ENCODE measurements around the gene CCDC122.
"Not testable (repeated sequence)": the region's sequence is repeated elsewhere in the genome, so short reads cannot be mapped to it uniquely, and the experiment has no call there.

CCDC122 gene

DNA sequence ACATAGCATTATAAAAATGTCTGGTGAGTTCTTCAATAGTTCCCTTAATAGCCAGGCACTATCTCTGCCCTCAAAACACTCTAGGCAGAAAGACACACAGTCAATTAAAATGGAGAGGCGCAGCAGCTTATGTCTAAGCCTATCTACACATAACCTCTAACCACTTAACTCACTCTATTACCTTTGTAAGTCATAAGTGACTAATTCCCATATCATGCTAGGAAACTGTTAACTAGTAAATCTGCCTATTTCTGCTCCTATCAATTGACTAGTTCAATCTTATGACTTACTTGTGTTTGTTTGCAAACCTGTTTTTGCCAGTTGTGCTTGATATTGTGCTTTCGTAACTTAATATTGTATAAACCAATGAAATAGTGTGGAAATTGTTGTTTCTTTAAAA lies 3.2 kb downstream of the CCDC122 start:
- no peak for DNase-seq

DNA sequence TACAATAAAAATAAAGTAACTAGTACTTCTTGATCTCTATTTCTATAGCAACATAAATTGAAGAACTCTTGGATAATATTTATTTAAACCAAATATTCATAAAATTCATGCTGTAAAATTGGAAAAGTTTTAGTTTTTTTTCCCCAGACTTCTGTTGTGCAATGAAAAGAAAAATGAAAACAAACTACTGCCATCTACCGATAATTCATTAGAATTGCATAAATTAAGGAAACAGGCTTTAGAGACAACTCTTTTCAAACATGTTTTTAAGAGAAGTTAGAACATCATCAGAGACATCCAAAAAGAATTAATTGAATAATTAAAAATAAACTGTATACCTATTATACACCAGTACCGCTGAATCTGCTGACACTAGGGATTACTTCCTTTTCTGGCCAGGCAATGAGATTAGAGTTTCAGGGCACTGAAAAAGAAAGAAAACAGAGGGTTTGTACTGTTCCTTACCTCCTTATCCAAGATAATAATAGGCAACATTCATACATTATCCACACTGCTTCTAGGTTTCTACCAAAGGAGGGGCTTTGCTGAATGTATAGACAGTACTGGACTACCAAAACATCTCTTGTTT lies 4.9 kb downstream of the CCDC122 start:
- no peak for DNase-seq

DNA sequence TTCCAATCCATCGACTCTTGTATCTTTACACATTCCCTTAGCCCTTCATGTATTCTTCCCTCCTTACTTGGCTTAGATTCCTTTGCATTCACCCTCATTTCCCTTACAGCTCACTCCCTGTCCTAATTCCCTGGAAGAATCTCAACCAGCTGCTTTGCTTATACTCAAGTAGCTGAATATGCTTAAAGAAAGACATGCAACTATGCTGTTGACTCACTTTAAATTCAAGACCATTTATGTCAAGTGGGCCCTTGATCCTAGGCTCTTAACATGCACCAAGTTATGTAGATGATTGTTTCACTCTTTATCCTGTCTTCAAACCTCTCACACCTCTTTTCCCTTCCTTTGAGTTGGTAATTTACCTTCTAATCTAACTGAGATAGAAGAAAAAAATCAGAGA lies 7.4 kb downstream of the CCDC122 start:
- no peak for DNase-seq

DNA sequence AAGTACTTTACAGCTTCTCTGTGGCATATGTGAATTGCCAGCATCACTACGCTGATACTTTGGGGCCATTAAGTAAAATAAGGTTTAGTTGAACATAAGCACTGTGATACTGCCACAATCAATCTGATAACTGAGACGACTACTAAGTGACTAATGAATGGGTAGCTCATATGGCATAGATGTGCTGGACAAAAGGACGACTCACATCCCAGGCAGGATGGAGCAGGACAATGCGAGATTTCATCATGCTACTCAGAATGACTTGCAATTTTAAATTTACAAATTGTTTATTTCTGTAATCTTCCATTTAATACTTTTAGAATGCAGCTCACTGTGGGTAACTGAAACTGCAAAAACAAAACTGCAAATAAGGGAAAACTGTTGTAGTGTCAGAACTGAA lies 13.6 kb downstream of the CCDC122 start:
- DNase-seq = no peak

DNA sequence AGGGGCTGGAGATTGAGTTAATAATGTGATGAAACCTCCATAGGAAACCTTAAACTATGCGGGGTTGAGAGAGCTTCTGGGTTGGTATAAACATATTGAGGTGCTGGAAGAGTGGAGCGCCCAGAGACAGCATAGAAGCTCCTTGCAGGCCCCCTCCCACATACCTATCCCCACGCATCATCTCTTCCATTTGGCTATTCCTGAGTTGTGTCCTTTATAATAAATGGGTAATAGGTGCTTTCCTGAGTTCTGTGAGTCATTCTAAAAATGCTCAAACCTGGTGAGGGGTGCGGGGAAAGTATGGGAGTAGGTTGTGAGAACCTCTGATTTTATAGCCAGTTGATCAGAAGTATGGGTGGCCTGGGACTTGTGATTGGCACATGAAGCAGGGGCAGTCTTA lies 14.6 kb downstream of the CCDC122 start:
- DNase-seq = no peak

DNA sequence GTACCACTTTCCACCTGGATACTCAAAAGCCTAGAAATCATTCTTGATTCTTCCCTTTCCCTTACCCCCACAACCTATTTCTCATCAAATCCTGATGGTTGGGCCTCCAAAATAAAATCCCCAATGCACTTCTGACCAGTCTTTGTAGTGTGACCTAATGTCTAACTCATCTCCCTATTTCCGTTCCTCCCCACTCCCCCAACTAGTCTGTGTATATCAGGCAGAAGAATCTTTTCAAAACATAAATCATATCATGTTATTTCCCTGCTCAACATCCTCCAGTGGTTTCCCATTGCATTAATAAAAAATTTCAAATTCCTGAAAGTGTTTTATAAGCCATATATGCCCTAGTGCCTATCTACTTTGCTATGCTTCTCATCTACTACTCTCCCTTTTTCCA lies 17.7 kb downstream of the CCDC122 start:
- no peak for DNase-seq

DNA sequence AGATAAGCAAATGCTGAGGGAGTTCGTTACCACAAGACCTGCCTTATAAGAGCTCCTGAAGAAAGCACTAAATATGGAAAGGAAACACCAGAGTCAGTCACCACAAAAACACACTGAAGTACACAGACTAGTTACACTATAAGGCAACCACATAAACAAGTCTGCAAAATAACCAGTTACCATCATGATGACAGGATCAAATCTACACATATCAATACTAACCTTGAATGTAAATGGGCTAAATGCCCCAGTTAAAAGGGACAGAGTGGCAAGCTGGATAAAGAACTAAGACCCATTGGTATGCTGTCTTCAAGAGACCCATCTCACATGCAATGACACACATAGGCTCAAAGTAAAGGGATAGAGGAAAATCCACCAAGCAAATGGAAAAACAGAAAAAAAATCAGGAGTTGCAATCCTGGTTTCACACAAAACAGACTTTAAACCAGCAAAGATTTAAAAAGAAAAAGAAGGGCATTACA lies 26.6 kb downstream of the CCDC122 start:
- no peak for DNase-seq

DNA sequence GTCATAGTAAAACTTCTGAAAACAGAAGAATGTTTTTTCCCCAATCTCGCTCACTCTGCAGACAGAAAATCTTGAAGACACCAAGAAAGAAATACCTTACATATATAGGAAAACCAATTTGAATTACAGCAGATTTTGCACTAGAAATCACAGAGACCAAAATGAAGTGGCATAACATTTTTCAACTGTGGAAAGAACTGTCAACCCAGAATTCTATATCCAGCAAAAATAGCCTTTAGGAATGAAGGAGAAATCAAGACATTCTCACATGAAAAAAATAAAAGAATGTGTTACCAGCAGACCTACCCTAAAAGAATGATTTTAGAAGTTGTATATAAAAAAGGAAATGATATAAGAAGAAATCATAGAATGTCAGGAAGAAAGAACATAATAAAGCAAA lies 28.7 kb downstream of the CCDC122 start:
- no peak for DNase-seq

DNA sequence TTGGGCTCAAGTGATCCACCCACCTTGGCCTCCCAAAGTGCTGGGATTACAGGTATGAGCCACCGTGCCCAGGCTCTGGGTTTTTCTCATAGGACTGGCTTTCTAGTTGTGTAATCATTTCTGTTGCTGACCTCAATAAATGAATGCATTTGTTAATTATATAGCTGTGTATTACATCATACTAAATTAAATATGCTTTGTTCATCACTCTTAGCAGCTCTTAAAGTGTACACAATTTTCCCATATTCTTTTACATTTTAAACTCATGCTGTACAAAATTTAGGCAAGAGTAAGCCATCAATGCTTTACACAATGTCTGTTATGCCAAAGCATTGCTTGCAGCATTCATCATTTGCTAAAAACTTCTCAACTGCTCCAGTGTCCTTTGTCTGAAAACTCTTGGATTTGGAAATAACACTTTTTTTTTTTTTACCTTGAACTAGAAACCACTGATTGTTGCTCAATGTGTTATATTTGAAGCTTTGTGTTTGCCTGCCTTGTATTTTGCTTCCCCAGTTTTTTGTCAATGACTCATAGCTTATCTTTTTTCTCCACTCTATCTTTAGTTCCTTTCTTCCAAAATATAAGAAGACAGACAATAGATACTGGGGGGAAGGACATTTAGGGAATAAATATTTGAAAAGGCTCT lies 31.4 kb downstream of the CCDC122 start:
- DNase-seq = no peak

DNA sequence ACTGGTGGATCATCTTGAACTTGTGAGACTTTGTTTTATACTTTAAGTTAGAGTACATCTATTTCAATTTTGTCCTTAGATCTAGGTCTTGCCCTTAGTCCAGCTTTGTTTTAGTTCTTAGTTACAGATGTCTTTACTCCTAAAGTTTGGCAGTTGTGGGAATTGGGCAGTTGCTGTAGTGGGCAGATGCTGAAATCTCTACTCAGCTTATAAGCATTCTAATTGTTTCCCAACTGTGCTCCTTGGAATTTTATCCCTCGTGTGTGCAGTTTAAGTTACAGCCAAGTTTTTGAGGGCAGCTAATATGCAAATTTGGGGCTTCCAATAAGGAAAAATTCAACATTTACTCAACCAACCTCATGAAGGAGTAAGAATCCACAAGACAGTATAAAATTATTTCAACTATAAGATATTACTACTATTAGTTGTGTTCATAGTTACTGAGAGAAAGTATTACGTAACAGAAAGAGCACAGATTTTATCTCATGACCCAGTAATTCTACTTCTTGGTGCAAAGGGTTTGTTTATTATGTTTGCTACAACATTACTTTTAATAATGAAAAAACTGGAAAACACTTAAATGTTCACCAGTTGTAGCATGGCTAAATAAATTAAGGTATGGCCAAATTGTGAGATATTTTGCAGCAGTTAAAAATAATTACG lies 32.9 kb downstream of the CCDC122 start:
- DNase-seq = no peak

DNA sequence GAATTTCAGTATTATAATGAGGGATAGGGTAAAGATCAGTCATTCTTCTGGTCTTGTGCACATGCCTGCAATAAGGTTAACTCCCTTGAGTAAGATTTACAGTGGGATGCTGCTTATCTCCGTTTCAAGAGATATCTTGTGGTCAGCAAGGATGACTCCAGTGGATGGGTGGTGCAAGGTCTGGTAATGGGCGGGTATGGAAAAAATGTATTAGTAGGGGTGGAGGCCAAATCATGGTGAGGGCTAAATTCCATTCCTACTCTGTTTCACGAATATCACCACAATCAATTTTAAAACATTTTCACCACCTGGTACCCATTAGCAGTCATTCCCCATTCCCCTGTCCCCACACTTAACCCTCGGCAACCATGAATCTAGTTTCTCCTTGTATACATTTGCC lies 40.6 kb downstream of the CCDC122 start:
- no peak for DNase-seq

DNA sequence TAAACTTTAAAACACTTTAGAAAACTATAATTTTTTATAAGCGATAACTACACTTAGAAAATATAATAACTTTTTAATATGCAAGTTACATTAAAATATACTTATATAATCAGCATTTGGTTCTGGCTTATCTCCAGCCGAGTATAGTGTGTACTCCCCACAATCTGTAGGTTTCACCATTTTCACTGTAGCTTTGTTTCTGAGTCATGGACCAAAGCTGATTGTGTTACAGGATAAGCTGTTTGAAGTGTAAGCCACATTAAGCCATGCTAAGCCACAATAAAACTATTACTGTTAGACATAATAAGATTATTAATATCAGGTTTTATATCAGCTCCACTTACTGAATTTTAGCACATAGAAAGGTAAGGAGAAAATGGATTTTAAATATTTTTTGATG lies 43.8 kb downstream of the CCDC122 start:
- no peak for DNase-seq

DNA sequence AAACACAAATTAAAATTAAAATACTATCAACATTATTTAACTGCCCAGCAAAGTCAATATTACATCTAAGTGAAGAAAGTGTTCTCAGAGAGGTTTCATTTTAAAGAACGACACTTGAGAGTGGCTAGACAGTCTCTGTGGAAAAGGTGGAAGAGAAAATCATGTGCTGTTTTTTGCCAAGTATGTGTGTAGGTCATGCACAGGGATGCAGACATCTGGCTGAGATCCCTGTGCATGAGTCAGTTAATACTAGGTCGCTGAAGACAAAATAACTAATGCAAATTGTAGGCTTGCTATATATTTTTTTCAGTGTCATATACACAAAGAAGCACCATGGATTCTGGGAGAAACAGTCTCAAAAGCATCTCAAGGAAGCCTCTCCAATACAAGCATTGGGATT lies 48.5 kb downstream of the CCDC122 start:
- DNase-seq = no peak

DNA sequence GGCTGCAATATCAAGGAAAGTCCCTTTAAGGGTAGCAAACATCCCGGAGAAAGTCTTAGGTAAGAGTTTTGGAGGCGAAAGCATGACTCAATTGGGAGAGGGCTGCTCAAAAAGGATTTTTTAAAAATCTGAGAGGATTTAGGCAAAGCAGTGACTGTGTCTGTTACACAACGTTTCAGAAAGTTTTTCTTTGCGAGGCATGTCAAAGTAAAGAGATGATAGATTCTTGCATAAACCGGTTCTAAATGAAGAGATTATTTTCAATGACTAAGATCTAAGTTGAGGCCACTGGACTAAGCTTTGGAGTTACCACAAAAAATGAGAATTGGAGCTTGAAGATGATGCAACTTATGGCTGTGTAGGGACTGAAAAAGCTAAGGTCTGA lies 49.1 kb downstream of the CCDC122 start:
- DNase-seq = no peak

DNA sequence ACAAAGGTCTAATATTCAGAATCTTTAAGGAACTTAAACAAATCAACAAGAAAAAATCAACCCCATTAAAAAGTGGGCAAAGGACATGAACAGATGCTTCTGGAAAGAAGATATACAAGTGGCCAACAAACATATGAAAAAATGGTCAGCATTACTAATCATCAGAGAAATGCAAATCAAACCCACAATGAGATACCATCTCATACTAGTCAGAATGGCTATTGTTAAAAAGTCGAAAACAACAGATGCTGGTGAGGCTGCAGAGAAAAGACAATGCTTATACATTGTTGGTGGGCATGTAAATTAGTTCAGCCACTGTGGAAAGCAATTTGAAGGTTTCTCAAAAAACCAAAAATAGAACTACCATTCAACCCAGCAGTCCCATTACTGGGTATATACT lies 54.9 kb downstream of the CCDC122 start:
- DNase-seq = not testable (repeated sequence)

DNA sequence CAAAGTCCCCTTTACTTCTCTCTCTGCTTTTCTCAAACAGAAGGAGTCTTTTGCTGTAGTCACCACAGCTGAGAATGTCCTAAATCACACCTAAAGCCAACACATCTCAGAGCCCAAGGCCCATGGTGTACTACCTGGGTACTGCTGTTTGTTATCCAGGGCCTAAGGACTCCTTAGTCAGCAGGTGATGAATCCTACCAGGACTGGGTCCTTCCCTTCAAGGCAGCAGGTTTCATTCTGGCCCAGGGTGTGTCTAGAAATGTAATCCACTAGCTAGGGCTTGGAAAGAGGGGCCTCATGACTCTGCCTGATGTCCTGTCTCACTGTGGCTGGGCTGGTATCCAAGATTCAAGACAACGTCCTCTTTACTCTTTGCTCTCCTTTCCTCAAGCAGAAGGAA lies 56.6 kb downstream of the CCDC122 start:
- DNase-seq = no peak

DNA sequence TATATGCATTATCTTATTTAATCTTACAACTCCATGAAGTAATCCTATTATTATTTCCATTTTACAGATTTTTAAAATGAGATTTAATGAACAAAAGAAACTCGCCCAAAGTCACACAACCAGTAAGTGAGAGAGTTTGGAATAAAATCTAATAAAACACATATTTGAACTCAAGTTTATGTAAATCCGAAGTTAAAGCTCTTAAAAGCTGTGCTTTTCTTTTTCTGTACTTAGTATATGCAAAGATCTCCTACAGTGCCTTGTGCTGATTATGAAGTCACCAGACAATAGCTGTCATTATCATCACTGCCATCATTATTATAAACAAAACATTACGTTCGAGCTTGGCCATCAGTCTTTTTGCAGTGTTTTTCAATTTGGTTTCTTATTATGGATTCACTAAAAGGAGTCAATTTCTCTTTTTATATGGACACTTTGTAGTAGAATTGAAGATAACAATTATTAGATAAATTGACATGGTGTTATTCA lies 63.1 kb downstream of the CCDC122 start:
- DNase-seq = no peak

DNA sequence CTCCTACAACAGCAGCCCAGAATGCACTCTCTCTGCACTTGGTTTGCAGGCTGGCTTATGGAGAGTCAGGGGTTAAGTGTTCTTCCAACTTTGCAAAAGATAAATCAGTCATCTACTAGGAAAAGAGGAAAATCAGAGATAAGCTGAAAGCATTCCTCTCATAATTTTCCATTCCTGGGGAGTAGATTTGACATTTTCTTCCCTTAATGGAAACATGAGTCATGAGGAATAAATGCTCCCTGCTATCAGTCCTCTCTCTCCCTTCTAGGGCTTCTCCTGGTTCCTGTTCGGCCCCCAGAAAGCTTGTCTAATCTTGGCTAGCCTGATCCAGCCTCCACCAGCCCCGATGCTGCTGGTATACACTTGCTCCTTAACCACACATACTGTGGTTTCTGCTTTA lies 64.3 kb downstream of the CCDC122 start:
- no peak for DNase-seq

DNA sequence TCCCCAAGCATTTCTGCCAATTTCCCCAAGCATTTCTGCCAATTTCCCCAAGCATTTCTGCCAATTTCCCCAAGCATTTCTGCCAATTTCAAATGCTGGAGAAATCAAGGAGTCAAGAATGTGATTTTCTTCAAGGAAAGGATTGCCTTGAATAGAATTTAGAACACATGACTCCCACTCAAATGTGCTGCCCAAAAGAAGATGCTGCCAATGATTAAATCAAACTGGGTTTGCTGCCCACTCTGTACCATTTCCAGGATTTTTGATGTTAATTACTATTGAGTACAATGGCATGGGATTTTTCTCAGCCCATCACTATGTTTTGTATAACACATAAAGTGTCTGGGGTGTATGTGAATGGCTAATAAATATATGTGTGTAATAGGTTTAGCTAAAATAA lies 70.9 kb downstream of the CCDC122 start:
- no peak for DNase-seq

DNA sequence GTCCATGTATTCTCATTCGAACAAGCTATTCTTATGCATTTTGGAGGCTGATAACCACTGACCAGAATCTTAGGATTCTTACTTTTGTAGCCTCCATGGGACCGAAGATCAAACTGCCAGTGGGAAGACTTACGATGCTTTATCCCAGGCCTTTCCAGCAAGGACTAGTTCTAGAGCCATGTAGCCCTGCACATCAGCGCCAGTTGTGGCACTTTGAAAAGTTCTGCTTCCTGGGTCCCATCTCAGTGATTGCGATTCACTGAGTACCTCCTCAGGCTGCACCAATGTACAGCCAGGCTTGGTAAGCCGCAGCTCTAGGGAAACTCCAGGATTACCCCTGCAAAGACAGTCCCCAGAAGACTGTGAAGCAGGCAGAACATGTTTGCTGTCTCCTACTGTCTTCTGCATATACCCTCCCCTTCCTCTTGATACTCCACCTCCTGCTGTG lies 73.8 kb downstream of the CCDC122 start:
- DNase-seq = no peak

DNA sequence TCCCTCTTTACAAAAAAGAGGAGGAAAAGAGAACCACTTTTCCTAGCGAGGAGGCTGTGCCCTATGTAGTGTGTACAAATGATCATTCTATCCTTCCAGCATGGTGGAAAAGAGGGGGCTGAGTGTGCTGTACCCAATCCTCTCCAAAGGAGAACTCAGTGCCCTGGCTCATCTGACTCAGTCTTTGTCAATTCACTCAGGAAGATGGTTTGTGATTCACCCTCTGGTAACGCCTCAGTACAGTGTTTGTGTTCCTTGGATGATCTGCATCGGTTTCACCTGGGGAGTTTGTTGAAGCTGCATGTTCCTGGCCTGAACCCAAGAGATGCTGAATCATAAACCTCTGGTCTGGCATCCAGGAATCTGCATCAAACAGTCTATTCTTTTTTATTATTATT lies 74.5 kb downstream of the CCDC122 start:
- DNase-seq = no peak

DNA sequence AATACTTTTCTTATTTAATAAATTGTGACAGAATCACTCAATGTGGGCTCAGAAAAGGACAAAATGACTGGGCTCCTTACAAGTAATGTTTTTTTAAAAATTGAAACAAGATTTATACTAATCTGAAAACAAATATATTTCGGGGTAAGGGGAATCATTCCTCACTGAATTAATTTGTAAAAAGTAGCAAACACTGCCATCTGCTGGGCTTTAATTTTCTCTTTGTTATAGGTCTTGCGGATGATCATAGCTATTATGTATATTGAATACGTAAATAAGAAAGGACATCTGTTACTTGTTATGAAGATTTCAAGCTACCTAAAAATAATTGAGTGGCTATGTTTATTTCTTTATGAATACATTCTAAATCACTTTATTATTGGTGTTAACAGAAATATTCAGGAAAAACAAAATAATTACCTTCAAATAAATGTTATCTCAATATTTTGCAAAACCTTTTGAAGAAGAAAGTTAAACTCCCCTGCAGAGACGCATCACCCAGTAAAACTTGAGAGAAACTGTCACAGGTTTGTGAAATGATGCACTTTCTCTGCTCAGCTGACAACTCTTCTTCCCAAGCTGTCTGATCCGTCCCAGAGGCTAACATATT lies 75.0 kb downstream of the CCDC122 start:
- no peak for DNase-seq

DNA sequence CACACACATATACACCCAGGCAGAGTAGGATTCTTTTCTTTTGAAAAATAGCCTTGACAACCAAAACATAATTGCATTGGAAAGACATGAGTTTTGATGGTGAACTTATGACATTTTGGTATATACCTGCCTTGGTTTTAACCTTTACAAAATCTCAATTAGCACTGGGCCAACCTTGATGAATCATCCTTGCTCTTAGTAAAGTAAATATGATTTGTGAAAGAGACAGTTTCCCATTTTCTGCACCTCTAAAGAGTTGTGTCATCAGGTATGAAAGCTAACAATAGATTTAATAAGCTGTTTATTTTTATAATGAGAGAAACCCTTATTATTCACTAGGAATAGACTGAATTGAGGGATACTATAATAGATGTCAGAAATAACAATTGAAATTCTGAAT lies 77.0 kb downstream of the CCDC122 start:
- DNase-seq = no peak

DNA sequence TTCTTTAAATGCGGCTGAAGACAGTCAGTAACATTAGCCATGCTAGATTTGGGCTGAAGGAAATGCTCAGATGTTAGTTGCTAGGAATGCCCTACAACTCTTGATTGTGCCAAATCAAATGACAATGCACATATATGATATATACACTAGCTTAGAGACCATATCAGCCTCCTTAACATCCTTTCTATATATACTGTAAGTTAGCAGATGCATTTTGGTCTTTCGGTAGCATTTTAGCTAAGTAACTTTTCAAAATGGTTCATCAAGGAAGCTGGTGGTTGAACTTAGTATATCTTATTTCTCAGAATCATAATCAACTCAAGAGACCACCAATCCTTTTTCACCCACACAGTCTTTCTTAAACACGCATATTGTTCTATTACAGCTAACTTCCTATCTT lies 78.7 kb downstream of the CCDC122 start:
- DNase-seq = no peak

Measured in right forelimb (tissue), 1 donor.